H1 (cell line): ENCODE results near the gene TSPEAR. TPM values are rescaled to one million over a fixed set of nuclear protein-coding genes. Genes with fewer than 3 reads are reported as not detected.
A peak's percentile ranks its signal among the peaks of the same experiment; 100 is the strongest.

Experiments used
- CTCF ChIA-PET: fragments of 300-600 bp; sonication (Branson Sonifier 250); formaldehyde crosslinking; loops from one replicate; lab custom pipeline; 2021; ENCODE audit not compliant: partially characterized antibody; lab: Charles Lee
- POLR2A ChIA-PET: fragments of 300-600 bp; sonication (Branson Sonifier 250); formaldehyde crosslinking; loops from one replicate; lab custom pipeline; 2021; ENCODE audit warnings: inconsistent platforms; ENCODE audit not compliant: partially characterized antibody; lab: Charles Lee
- DNase-seq, 2 experiments: peaks; one replicate each; pipeline versions ENCODE4 v3.0.0 to v3.0.0-alpha.2; 2010 to 2022; ENCODE audit warnings: low spot score in 2 of 2, low read depth in 1 of 2, mixed read lengths in 1 of 2
- FAIRE-seq: peaks from 2 replicates; lab custom pipeline; 2011; peaks lifted over from hg19 to GRCh38; lab: Jason Lieb, UNC
- H2AFZ ChIP-seq: 2 replicates; pipeline ENCODE4 v1.8.1; 2012; ENCODE audit warnings: low read length, inconsistent platforms
- H2AK5ac ChIP-seq: 2 replicates; pipeline ENCODE4 v1.6.1; 2013; ENCODE audit warnings: low read depth, low read length
- H2BK120ac ChIP-seq: replicated peaks from 2 replicates; pipeline ENCODE3; 2013; ENCODE audit warnings: low read depth, low read length, inconsistent platforms
- H2BK12ac ChIP-seq: 2 replicates; pipeline ENCODE4 v1.6.1; 2013; ENCODE audit warnings: low read depth, low read length
- H2BK15ac ChIP-seq: 2 replicates; pipeline ENCODE4 v1.6.1; 2013; ENCODE audit warnings: low read length
- H2BK20ac ChIP-seq: 2 replicates; pipeline ENCODE4 v1.6.1; 2013; ENCODE audit warnings: low read length
- H2BK5ac ChIP-seq: 2 replicates; pipeline ENCODE4 v1.6.1; 2013; ENCODE audit warnings: low read depth, low read length
- H3K14ac ChIP-seq: 2 replicates; pipeline ENCODE4 v1.6.1; 2013; ENCODE audit warnings: inconsistent platforms; ENCODE audit not compliant: insufficient read length
- H3K18ac ChIP-seq: 2 replicates; pipeline ENCODE4 v1.6.1; 2013; ENCODE audit warnings: low read length; ENCODE audit errors: extremely low read depth
- H3K23ac ChIP-seq: 2 replicates; pipeline ENCODE4 v1.6.1; 2013; ENCODE audit warnings: inconsistent platforms; ENCODE audit not compliant: insufficient read length
- H3K23me2 ChIP-seq: 2 replicates; pipeline ENCODE4 v1.6.1; 2013; ENCODE audit warnings: low read depth, low read length
- H3K27ac ChIP-seq: 2 replicates; pipeline ENCODE4 v1.6.1; 2011; ENCODE audit warnings: low read depth, low read length, inconsistent platforms
- H3K27me3 ChIP-seq, 4 experiments: replicated peaks in 1 of 4; 1 replicate in 1 of 4; 2 replicates in 3 of 4; pipeline versions ENCODE4 v1.6.1 to v1.8.1; 2011 to 2013; ENCODE audit warnings: low read length in 3 of 4, mild to moderate bottlenecking in 3 of 4, inconsistent platforms in 2 of 4, mixed read lengths in 2 of 4, moderate library complexity in 1 of 4; ENCODE audit not compliant: control insufficient read depth in 3 of 4, insufficient read depth in 3 of 4; ENCODE audit errors: extremely low read depth in 1 of 4
- H3K36me3 ChIP-seq, 4 experiments: 2 replicates each; pipeline versions ENCODE4 v1.6.1 to v1.8.1; 2011 to 2013; ENCODE audit warnings: mild to moderate bottlenecking in 4 of 4, low read length in 3 of 4, moderate library complexity in 2 of 4, control low read depth in 1 of 4, inconsistent platforms in 1 of 4; ENCODE audit not compliant: insufficient read depth in 4 of 4, control insufficient read depth in 2 of 4
- H3K4ac ChIP-seq: replicated peaks from 2 replicates; pipeline ENCODE3; 2013; ENCODE audit warnings: low read length, low read depth, mixed read lengths, inconsistent platforms; ENCODE audit not compliant: insufficient read length
- H3K4me1 ChIP-seq, 4 experiments: replicated peaks in 1 of 4; 1 replicate in 1 of 4; 2 replicates in 3 of 4; pipeline versions ENCODE4 v1.6.1 to v1.8.1; 2011 to 2013; ENCODE audit warnings: low read length in 3 of 4, inconsistent platforms in 2 of 4, mixed read lengths in 1 of 4; ENCODE audit not compliant: insufficient read depth in 4 of 4, control insufficient read depth in 3 of 4
- H3K4me2 ChIP-seq, 2 experiments: 2 replicates each; pipeline versions ENCODE4 v1.6.1 to v1.8.1; 2011 to 2013; ENCODE audit warnings: low read depth in 2 of 2, low read length in 2 of 2, control low read depth in 1 of 2, inconsistent platforms in 1 of 2, mild to moderate bottlenecking in 1 of 2; ENCODE audit not compliant: insufficient read depth in 1 of 2
- H3K4me3 ChIP-seq, 4 experiments: fragments of 200-600, 300-600 bp in 1 of 4; sonication (generic), shearing (Covaris generic), sonication (Bioruptor Twin) in 1 of 4; 2 replicates each; pipeline versions ENCODE4 v1.5.1 to v1.8.1; 2011 to 2016; ENCODE audit warnings: low read length in 4 of 4, low read depth in 3 of 4, control low read depth in 2 of 4, inconsistent platforms in 2 of 4, mild to moderate bottlenecking in 2 of 4, mixed read lengths in 1 of 4, moderate library complexity in 1 of 4; ENCODE audit not compliant: insufficient read depth in 2 of 4; ENCODE audit errors: extremely low read depth in 1 of 4
- H3K56ac ChIP-seq: replicated peaks from 2 replicates; pipeline ENCODE3; 2013; ENCODE audit warnings: low read depth, mild to moderate bottlenecking, mixed read lengths, low read length, inconsistent platforms; ENCODE audit not compliant: insufficient read length
- H3K79me1 ChIP-seq: 2 replicates; pipeline ENCODE4 v1.6.1; 2013; ENCODE audit warnings: low read depth, low read length, control low read depth
- H3K79me2 ChIP-seq, 2 experiments: 2 replicates each; pipeline versions ENCODE4 v1.6.1 to v1.8.1; 2012 to 2013; ENCODE audit warnings: low read length in 2 of 2, mild to moderate bottlenecking in 2 of 2, inconsistent platforms in 1 of 2; ENCODE audit not compliant: insufficient read depth in 2 of 2, control insufficient read depth in 1 of 2
- H3K9ac ChIP-seq, 4 experiments: replicated peaks in 1 of 4; 1 replicate in 1 of 4; 2 replicates in 3 of 4; pipeline versions ENCODE4 v1.6.1 to v1.8.1; 2011 to 2013; ENCODE audit warnings: low read depth in 3 of 4, low read length in 3 of 4, control low read depth in 2 of 4, mild to moderate bottlenecking in 2 of 4, moderate library complexity in 2 of 4, inconsistent platforms in 1 of 4; ENCODE audit errors: extremely low read depth in 1 of 4
- H3K9me3 ChIP-seq, 2 experiments: 2 replicates each; pipeline versions ENCODE4 v1.6.1 to v1.8.1; 2012 to 2013; ENCODE audit warnings: mild to moderate bottlenecking in 2 of 2, moderate library complexity in 2 of 2, control low read depth in 1 of 2, inconsistent platforms in 1 of 2, low read depth in 1 of 2, low read length in 1 of 2, mixed read lengths in 1 of 2; ENCODE audit not compliant: insufficient read depth in 2 of 2
- H4K20me1 ChIP-seq, 2 experiments: replicated peaks in 1 of 2; 2 replicates each; pipeline versions ENCODE3 to v1.8.1; 2011 to 2013; ENCODE audit warnings: inconsistent platforms in 2 of 2, low read length in 2 of 2, mild to moderate bottlenecking in 1 of 2; ENCODE audit not compliant: insufficient read depth in 2 of 2, control insufficient read depth in 1 of 2
- H4K5ac ChIP-seq: 2 replicates; pipeline ENCODE4 v1.6.1; 2013; ENCODE audit warnings: low read length, low read depth, mixed read lengths, inconsistent platforms; ENCODE audit not compliant: insufficient read length
- H4K8ac ChIP-seq: 2 replicates; pipeline ENCODE4 v1.8.0; 2013; ENCODE audit warnings: mild to moderate bottlenecking, moderate library complexity, low read length, inconsistent platforms; ENCODE audit not compliant: insufficient read depth; ENCODE audit errors: extremely low read depth
- H4K91ac ChIP-seq: replicated peaks from 2 replicates; pipeline ENCODE3; 2013; ENCODE audit warnings: low read length, mixed read lengths, inconsistent platforms; ENCODE audit not compliant: insufficient read length
- HDAC6 ChIP-seq: IDR thresholded peaks from one replicate; pipeline ENCODE4 v1.7.1; 2012; ENCODE audit warnings: low read depth, mild to moderate bottlenecking, inconsistent platforms, low read length, moderate library complexity
- JUN ChIP-seq: IDR thresholded peaks from 2 replicates; pipeline ENCODE4 v1.6.1; 2011; ENCODE audit warnings: low read depth, mild to moderate bottlenecking, improper control_type of control experiment, low read length
- RAD21 ChIP-seq, 2 experiments: IDR thresholded peaks in 1 of 2; conservative IDR thresholded peaks in 1 of 2; 2 replicates each; pipeline ENCODE4 v1.6.1; 2011; ENCODE audit warnings: low read depth in 2 of 2, low read length in 2 of 2, improper control_type of control experiment in 1 of 2, inconsistent platforms in 1 of 2, mild to moderate bottlenecking in 1 of 2, moderate library complexity in 1 of 2
- RBBP5 ChIP-seq: IDR thresholded peaks from 2 replicates; pipeline ENCODE4 v1.7.1; 2012; ENCODE audit warnings: low read depth, mild to moderate bottlenecking, inconsistent platforms, low read length, moderate library complexity, borderline replicate concordance
- SIX5 ChIP-seq: IDR thresholded peaks from 2 replicates; pipeline ENCODE4 v1.6.1; 2011; ENCODE audit warnings: mild to moderate bottlenecking, low read depth, low read length
- TAF7 ChIP-seq: optimal IDR thresholded peaks from 2 replicates; pipeline ENCODE3; 2011; ENCODE audit warnings: low read depth, mild to moderate bottlenecking, inconsistent platforms, low read length, moderate library complexity, borderline replicate concordance
- TCF12 ChIP-seq: IDR thresholded peaks from 2 replicates; pipeline ENCODE4 v1.6.1; 2011; ENCODE audit warnings: low read depth, mild to moderate bottlenecking, low read length
- WGBS, 2 experiments: shearing (Covaris generic) in 1 of 2; methylation state at CpG; one replicate each; pipeline versions ENCODE4 v1.1.6 to v1.1.7; 2013 to 2015; ENCODE audit warnings: low lambda C conversion rate in 2 of 2, mixed read lengths in 2 of 2, inconsistent platforms in 1 of 2, low coverage in 1 of 2, missing lambda C conversion rate in 1 of 2; ENCODE audit not compliant: insufficient replicate concordance in 2 of 2, insufficient coverage in 1 of 2, insufficient read length in 1 of 2; ENCODE audit errors: extremely low coverage in 1 of 2, missing lambda C conversion rate in 1 of 2; 5-methylcytosine and 5-hydroxymethylcytosine counted together
- polyA plus RNA-seq, 7 experiments: library from polyadenylated mRNA; depleted of rRNA in 3 of 7; stranded (reverse) in 5 of 7; unstranded in 2 of 7; fragments of >200 nt in 5 of 7; fragments of 200-250 nt in 2 of 7; gene quantifications; 1 replicate in 5 of 7; 2 replicates in 1 of 7; 4 replicates in 1 of 7; pipeline versions ENCODE4 v1.2.1 to v1.2.3, GENCODE V29; 2011 to 2013; ENCODE audit warnings: missing spikeins in 2 of 7, mixed read lengths in 2 of 7
- total RNA-seq: library from RNA; stranded (reverse); fragmentation: NEBNext Ultra II Directional; extraction: Animal tissue kit (Norgen Biotek cat#: 25700); gene quantifications from 2 replicates; pipeline ENCODE4 v1.2.1, GENCODE V29; 2021

The TSPEAR gene
- total and polyA plus RNA-seq, 2 of the 8 experiments (the other 6 are each of a cell fraction or from before 2014, with no cell fraction given) = 0.58 to 0.89 TPM

- Histone ChIP-seq H4K5ac (no peak overlapping the region), H3K9me3 (peaks cover 19 to 22% of the 10 kb centered on the region in 2 experiments), H3K36me3 (no peaks in the 10 kb centered on the region), H3K23ac (no peak overlapping the region), H2BK12ac (peak overlapping the region; percentile 71; the same call in 1 of the 2 replicates), H2BK20ac (peak overlapping the region; percentile 61; the same call in 1 of the 2 replicates), H2BK5ac (peak overlapping the region; percentile 26; the same call in 1 of the 2 replicates), H3K79me1 (no peaks in the 10 kb centered on the region; the same call in 1 of the 2 replicates), H3K18ac (no peak overlapping the region), H3K4ac (no peak overlapping the region), H3K23me2 (no peaks in the 10 kb centered on the region), H4K20me1 (peaks cover 0 to 1% of the 10 kb centered on the region in 2 experiments), H3K79me2 (no peaks in the 10 kb centered on the region), H2AK5ac (no peak overlapping the region), H3K14ac (no peak overlapping the region), H2AFZ (no peak overlapping the region), H3K4me1 (peaks cover 0 to 6% (median 2%) of the 10 kb centered on the region in 4 experiments; a peak in 4 of 7 replicates), H3K27me3 (no peaks in the 10 kb centered on the region), H3K4me3 (no peak overlapping the region), H3K27ac (no peak overlapping the region), H3K4me2 (no peak overlapping the region), H4K91ac (peak overlapping the region; percentile 42), H2BK120ac (no peak overlapping the region), H2BK15ac (no peak overlapping the region), H4K8ac (peak overlapping the region; percentile 82), H3K56ac (no peak overlapping the region), H3K9ac (no peak overlapping the region)
- ChIA-PET POLR2A (no interaction called here), CTCF (interaction anchor here (0.5 to 1.1 kb wide), 4 partner anchors 12 to 1043 kb away, joined by 3 to 4 read pairs (median 3); partner anchors contain the start of gene KRTAP10-5)
- WGBS, 2 experiments = 91% methylated on average over 20 of the region's 20 CpGs; no CpG with 5 or more reads in 1 of the 2 experiments
- DNase-seq = peak in 1 of 2 experiments; percentile 41
- no peak for FAIRE-seq
- TF ChIP-seq TCF12 (no peak), RBBP5 (no peak), TAF7 (no peak), HDAC6 (no peak), RAD21 (IDR thresholded peaks at IDR 0.05 in 1 of 2, conservative IDR thresholded peaks at IDR 0.05 in 1 of 2; ENCODE audit: low read depth in 2 of 2, low read length in 2 of 2) (no peak), SIX5 (no peak), JUN (no peak)
Measured at GRCh38 chr21:44614161-44614631, 97.2 kb downstream of the TSPEAR start.
